AG09319 (cell line): ENCODE measurements around the gene ASIC2.

Experiments
- DNase-seq: peaks from one replicate; pipeline ENCODE4 v3.0.0-alpha.2; 2010; ENCODE audit warnings: low read depth; ENCODE audit errors: extremely low read depth
- TF ChIP-seq, protein P1 (sequence below): IDR thresholded peaks from 2 replicates; pipeline ENCODE4 v1.5.1; 2011; ENCODE audit warnings: low read depth, mild to moderate bottlenecking, inconsistent platforms, low read length, moderate library complexity

The ASIC2 gene

DNA sequence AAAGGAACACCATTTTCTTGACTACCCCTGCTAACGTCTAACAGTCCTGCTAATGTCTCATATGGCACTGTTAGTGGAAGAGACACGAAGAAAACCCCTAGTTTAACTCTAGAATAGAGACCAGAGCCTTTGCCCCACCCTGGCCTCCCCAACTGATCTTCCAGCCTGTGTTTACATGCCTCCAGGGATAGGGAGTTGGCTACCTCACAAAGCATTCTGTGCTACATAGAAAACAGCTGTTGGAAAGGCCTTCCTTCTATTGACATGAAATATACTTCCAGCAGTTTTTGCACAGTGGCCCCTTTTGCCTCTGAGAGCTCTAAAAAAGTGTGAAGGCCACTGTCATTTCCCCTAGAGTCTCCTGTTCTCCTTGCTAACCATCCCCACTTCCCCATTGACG, 73.1 kb downstream of the ASIC2 start:
- TF ChIP-seq, protein P1, sequence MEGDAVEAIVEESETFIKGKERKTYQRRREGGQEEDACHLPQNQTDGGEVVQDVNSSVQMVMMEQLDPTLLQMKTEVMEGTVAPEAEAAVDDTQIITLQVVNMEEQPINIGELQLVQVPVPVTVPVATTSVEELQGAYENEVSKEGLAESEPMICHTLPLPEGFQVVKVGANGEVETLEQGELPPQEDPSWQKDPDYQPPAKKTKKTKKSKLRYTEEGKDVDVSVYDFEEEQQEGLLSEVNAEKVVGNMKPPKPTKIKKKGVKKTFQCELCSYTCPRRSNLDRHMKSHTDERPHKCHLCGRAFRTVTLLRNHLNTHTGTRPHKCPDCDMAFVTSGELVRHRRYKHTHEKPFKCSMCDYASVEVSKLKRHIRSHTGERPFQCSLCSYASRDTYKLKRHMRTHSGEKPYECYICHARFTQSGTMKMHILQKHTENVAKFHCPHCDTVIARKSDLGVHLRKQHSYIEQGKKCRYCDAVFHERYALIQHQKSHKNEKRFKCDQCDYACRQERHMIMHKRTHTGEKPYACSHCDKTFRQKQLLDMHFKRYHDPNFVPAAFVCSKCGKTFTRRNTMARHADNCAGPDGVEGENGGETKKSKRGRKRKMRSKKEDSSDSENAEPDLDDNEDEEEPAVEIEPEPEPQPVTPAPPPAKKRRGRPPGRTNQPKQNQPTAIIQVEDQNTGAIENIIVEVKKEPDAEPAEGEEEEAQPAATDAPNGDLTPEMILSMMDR = no peak

DNA sequence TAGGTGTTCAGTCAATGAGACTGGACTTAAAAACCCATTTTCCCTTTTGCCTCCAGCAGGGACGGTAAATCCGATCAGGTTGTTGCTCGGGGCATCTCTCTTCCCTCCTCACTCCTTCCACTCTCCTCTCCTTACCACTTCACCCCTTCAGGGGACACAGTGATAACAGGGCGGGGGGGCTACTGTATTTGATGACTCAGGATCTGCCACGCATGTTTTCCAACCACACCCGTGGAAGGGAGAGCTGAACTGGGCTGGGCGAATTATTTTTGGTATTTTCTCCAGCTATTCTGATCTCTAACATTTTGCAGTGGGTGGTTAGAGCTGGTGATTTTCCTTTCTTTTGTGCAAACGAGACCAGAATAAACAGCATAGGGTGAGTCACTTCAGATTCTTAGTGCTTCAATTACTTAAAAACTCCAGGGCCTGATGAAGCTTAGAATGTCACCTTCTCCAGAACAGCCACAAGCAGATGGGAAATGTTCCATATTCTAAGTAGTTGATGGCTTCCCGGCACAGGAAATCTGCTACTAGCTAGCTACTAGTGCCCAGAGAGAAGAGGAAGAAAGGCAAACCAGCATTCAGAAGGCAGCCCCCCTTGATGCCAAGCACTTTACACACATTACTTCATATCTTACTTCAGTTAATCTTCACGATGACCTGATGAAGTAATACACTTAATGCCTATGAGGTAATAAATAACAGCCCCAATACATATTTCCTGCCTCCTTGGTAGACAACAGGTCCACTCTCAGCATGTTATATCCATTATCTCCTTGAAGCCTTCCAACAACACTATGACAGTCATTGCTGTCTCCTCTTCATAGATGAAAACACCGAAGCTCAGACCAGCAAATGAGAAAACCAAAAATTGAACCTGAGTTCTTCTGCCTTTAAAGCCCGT, 74.1 kb downstream of the ASIC2 start:
- no peak for DNase-seq
- TF ChIP-seq, protein P1 = no peak

More for the DNA sequence above, 73.1 kb downstream of the ASIC2 start:
- DNase-seq = no peak

DNA sequence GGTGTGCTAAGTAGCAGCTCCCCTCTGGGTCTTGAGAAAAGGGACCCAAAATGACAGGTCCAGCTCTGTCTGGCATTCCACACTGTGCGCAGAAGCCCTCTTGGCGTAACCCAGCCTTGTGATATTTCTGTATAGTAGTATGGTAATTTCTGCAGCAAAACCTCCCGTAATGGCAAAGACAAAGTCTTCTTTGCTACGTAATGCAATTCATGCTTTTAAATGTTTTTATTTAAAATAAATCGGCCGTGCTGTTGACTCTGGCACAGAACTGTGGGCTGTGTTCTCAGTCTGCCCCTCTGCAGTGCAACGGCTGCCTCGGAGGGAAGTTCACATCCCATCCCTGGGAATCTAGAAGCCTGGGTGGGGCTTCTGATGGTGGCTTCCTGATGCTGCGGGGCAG, 75.2 kb downstream of the ASIC2 start:
- no peak for DNase-seq
- TF ChIP-seq, protein P1 = no peak

DNA sequence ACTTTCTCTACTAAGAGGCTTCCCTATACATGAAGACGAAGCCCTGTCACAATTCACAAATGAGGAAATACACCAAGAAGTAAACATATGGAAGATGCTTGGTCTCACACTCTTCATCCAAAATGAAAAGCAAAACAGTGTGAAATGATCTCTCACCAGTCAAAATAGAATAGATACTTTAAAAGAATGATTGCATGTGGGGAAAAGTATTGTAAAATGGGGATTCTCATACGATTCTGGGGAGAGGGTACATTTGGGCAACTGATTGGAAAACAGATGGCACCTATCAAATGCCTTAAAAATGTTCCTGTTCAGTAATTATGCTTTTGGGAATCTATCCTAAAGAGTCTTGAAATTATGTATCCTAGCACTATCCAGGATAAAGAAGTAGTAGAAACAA, 78.1 kb downstream of the ASIC2 start:
- TF ChIP-seq, protein P1 = no peak
- DNase-seq = no peak

DNA sequence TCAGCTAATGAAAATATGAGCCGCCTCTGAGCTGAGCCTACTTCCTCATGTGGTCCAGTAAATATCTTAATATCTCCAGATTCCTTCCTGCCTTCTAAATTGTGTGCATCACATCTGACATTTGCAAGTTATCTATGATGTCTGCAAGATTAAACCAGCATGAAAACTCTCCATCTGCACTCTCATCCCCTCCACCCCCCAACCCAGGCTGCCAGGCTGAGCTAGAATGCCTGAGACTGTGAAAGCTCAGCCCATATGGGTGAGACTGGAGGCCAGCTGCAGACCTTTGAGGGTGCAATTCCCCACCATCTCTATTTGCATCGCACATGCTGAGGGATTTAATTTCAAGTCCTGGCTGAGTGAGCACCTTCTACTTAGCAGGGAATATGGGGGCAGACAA, 82.8 kb downstream of the ASIC2 start:
- TF ChIP-seq, protein P1 = no peak
- no peak for DNase-seq

DNA sequence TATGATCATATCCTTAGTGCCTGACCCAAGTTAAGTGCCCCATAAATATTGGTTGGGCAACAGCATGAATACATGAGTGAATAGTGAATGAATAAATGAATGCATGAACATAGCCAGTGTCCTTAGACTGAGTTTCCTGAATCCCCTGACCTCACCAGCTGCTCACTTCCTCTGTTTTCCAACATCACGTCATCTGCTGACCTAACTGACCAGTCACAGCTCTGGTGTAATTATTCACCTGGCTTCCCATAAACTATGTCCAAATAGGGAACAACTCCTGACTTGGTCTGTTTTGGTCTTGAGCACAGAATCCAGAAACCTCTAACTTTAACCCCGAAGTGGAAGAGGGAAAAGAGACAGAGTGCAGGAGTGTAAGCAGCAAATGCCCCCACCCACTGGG, 83.4 kb downstream of the ASIC2 start:
- DNase-seq = no peak
- TF ChIP-seq, protein P1 = no peak

DNA sequence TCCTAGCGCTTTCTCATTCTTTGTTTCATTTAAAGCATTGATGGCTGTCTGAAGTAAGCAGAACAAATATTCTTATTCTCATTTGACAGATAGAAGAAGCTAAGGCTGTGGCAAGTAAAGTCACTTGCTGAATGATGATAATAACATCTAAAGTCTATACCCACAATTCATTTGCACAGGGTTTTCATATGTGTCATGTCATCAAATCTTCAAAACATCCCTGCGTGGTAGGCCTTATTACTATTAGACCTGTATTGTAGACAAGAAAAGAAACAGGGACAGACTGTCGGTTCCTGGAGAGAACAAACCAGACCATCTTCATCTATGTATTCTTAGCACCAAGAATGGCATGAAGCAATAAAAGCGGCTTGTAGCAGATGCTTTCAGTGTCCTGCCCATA, 85.9 kb downstream of the ASIC2 start:
- no peak for DNase-seq
- TF ChIP-seq, protein P1 = no peak
